HEK293 (cell line): ENCODE results near the gene METTL3.

Experiments
- KLF10 ChIP-seq: fragments of 450-650 bp; IDR thresholded peaks from 2 replicates; pipeline ENCODE4 v1.5.1; 2018; ENCODE audit warnings: missing biosample characterization, mild to moderate bottlenecking, missing genetic modification characterization
- KLF8 ChIP-seq: fragments of 450-650 bp; formaldehyde crosslinking; IDR thresholded peaks from 2 replicates; pipeline ENCODE4 v1.5.1; 2016; ENCODE audit warnings: missing biosample characterization, missing genetic modification characterization
- MYNN ChIP-seq: fragments of 450-650 bp; formaldehyde crosslinking; IDR thresholded peaks from 2 replicates; pipeline ENCODE4 v1.5.1; 2016; ENCODE audit warnings: missing biosample characterization, missing genetic modification characterization, borderline replicate concordance
- OSR2 ChIP-seq: fragments of 450-650 bp; formaldehyde crosslinking; IDR thresholded peaks from 2 replicates; pipeline ENCODE4 v1.5.1; 2016; ENCODE audit warnings: missing biosample characterization, missing genetic modification characterization
- SETDB1 ChIP-seq: IDR thresholded peaks from one replicate; pipeline ENCODE4 v1.6.1; 2017; ENCODE audit warnings: mild to moderate bottlenecking, low read length, moderate library complexity, mixed read lengths; ENCODE audit not compliant: insufficient read length
- YY1 ChIP-seq: fragments of 450-650 bp; formaldehyde crosslinking; IDR thresholded peaks from 2 replicates; pipeline ENCODE4 v1.5.1; 2018; ENCODE audit warnings: missing biosample characterization, missing genetic modification characterization
- ZFP37 ChIP-seq: fragments of 450-650 bp; formaldehyde crosslinking; IDR thresholded peaks from 2 replicates; pipeline ENCODE4 v1.5.1; 2016; ENCODE audit warnings: missing biosample characterization, missing genetic modification characterization
- ZFP41 ChIP-seq: fragments of 450-650 bp; formaldehyde crosslinking; IDR thresholded peaks from 2 replicates; pipeline ENCODE4 v1.5.1; 2016; ENCODE audit warnings: missing biosample characterization, missing genetic modification characterization, borderline replicate concordance
- ZNF184 ChIP-seq: fragments of 450-650 bp; IDR thresholded peaks from 2 replicates; pipeline ENCODE4 v1.5.1; 2018; ENCODE audit warnings: missing biosample characterization, mild to moderate bottlenecking, missing genetic modification characterization
- ZNF202 ChIP-seq: fragments of 450-650 bp; formaldehyde crosslinking; IDR thresholded peaks from 2 replicates; pipeline ENCODE4 v1.5.1; 2016; ENCODE audit warnings: missing biosample characterization, missing genetic modification characterization, borderline replicate concordance
- ZNF214 ChIP-seq: fragments of 450-650 bp; formaldehyde crosslinking; IDR thresholded peaks from 2 replicates; pipeline ENCODE4 v1.5.1; 2017; ENCODE audit warnings: missing biosample characterization, mild to moderate bottlenecking, missing genetic modification characterization, borderline replicate concordance
- ZNF335 ChIP-seq: fragments of 450-650 bp; formaldehyde crosslinking; conservative IDR thresholded peaks from 2 replicates; pipeline ENCODE4 v1.5.1; 2016; ENCODE audit warnings: missing biosample characterization, missing genetic modification characterization
- ZNF366 ChIP-seq: fragments of 450-650 bp; formaldehyde crosslinking; conservative IDR thresholded peaks from 2 replicates; pipeline ENCODE4 v1.5.1; 2016; ENCODE audit warnings: missing biosample characterization, missing genetic modification characterization
- ZNF473 ChIP-seq: fragments of 450-650 bp; formaldehyde crosslinking; IDR thresholded peaks from 2 replicates; pipeline ENCODE4 v1.5.1; 2017; ENCODE audit warnings: missing biosample characterization, missing genetic modification characterization
- ZNF660 ChIP-seq: fragments of 450-650 bp; IDR thresholded peaks from 2 replicates; pipeline ENCODE4 v1.5.1; 2018; ENCODE audit warnings: missing biosample characterization, mild to moderate bottlenecking, missing genetic modification characterization
- ZNF792 ChIP-seq: fragments of 450-650 bp; formaldehyde crosslinking; IDR thresholded peaks from 2 replicates; pipeline ENCODE4 v1.5.1; 2016; ENCODE audit warnings: missing biosample characterization, missing genetic modification characterization
- TF ChIP-seq, protein P1 (sequence below): fragments of 450-650 bp; formaldehyde crosslinking; conservative IDR thresholded peaks from 2 replicates; pipeline ENCODE4 v1.5.1; 2016; ENCODE audit warnings: low read depth, missing biosample characterization, missing genetic modification characterization
- TF ChIP-seq, protein P2 (sequence below): IDR thresholded peaks from 2 replicates; pipeline ENCODE4 v1.6.1; 2011; ENCODE audit warnings: mild to moderate bottlenecking, low read depth, low read length, borderline replicate concordance
- TF ChIP-seq, protein P3 (sequence below): fragments of 450-650 bp; formaldehyde crosslinking; optimal IDR thresholded peaks from 2 replicates; pipeline ENCODE3; 2016; ENCODE audit warnings: missing biosample characterization, mild to moderate bottlenecking, missing genetic modification characterization
- TF ChIP-seq, protein P4 (sequence below): fragments of 450-650 bp; formaldehyde crosslinking; IDR thresholded peaks from 2 replicates; pipeline ENCODE4 v1.5.1; 2016; ENCODE audit warnings: missing biosample characterization, missing genetic modification characterization
- TF ChIP-seq, protein P5 (sequence below): fragments of 450-650 bp; formaldehyde crosslinking; IDR thresholded peaks from 2 replicates; pipeline ENCODE4 v1.5.1; 2016; ENCODE audit warnings: missing biosample characterization, missing genetic modification characterization
- TF ChIP-seq, protein P6 (sequence below): fragments of 450-650 bp; formaldehyde crosslinking; IDR thresholded peaks from 2 replicates; pipeline ENCODE4 v1.5.1; 2016; ENCODE audit warnings: missing biosample characterization, missing genetic modification characterization
- TF ChIP-seq, protein P7 (sequence below): fragments of 450-650 bp; formaldehyde crosslinking; IDR thresholded peaks from 2 replicates; pipeline ENCODE4 v1.5.1; 2016; ENCODE audit warnings: missing biosample characterization, missing genetic modification characterization

The METTL3 gene

DNA sequence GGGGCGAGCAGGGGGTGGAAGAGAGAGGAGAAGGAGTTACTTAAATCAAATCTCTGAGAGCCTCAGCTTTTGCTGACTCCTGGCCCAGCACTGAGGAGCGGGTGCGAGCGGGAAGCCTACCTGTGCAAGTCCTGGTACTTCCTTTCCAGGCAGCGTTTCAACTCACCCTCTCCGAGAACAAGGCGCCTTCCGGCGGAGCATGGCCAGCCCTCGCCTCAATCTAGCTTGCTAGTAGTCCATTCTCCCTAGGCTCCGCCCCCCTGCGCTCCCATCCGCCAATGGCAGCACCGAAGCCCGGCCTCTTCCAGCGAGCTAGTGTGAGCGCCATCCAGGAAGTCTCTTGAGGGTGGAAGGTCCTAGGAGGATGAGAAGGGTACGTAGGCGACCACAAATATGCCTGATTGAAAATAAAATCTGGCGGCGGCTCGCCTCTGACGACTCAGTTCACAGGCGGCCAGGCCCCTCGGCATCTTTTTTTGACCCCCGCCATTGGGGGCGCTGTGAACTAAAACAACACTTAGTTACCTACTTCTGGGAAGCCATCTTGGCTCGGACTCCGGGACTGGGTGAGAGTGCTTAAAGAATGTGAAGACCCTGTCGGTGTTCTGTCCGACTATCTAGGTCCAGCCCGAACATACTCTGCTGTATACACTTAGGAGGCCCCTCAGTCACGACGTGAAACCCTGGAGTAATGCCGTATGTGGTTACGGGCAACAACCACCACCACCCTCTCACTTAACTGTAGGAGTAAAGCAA, 55.0 kb downstream of the METTL3 start, which contains the start of gene CHD8 (continued):
- TF ChIP-seq, protein P1, sequence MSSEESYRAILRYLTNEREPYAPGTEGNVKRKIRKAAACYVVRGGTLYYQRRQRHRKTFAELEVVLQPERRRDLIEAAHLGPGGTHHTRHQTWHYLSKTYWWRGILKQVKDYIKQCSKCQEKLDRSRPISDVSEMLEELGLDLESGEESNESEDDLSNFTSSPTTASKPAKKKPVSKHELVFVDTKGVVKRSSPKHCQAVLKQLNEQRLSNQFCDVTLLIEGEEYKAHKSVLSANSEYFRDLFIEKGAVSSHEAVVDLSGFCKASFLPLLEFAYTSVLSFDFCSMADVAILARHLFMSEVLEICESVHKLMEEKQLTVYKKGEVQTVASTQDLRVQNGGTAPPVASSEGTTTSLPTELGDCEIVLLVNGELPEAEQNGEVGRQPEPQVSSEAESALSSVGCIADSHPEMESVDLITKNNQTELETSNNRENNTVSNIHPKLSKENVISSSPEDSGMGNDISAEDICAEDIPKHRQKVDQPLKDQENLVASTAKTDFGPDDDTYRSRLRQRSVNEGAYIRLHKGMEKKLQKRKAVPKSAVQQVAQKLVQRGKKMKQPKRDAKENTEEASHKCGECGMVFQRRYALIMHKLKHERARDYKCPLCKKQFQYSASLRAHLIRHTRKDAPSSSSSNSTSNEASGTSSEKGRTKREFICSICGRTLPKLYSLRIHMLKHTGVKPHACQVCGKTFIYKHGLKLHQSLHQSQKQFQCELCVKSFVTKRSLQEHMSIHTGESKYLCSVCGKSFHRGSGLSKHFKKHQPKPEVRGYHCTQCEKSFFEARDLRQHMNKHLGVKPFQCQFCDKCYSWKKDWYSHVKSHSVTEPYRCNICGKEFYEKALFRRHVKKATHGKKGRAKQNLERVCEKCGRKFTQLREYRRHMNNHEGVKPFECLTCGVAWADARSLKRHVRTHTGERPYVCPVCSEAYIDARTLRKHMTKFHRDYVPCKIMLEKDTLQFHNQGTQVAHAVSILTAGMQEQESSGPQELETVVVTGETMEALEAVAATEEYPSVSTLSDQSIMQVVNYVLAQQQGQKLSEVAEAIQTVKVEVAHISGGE (tag by site-specific recombination): peak; percentile 73
- TF ChIP-seq, protein P2, sequence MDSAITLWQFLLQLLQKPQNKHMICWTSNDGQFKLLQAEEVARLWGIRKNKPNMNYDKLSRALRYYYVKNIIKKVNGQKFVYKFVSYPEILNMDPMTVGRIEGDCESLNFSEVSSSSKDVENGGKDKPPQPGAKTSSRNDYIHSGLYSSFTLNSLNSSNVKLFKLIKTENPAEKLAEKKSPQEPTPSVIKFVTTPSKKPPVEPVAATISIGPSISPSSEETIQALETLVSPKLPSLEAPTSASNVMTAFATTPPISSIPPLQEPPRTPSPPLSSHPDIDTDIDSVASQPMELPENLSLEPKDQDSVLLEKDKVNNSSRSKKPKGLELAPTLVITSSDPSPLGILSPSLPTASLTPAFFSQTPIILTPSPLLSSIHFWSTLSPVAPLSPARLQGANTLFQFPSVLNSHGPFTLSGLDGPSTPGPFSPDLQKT: no peak
- no peak for TF ChIP-seq ZFP41 (tag by site-specific recombination)
- no peak for TF ChIP-seq ZNF473 (tag by site-specific recombination)
- no peak for TF ChIP-seq SETDB1
- TF ChIP-seq ZNF214 (tag by site-specific recombination): no peak
- TF ChIP-seq ZNF202 (tag by site-specific recombination): no peak
- TF ChIP-seq ZNF335 (tag by site-specific recombination): peak; percentile 93
- TF ChIP-seq, protein P3, sequence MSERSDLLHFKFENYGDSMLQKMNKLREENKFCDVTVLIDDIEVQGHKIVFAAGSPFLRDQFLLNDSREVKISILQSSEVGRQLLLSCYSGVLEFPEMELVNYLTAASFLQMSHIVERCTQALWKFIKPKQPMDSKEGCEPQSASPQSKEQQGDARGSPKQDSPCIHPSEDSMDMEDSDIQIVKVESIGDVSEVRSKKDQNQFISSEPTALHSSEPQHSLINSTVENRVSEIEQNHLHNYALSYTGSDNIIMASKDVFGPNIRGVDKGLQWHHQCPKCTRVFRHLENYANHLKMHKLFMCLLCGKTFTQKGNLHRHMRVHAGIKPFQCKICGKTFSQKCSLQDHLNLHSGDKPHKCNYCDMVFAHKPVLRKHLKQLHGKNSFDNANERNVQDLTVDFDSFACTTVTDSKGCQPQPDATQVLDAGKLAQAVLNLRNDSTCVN (tag by site-specific recombination): peak; percentile 36
- TF ChIP-seq, protein P4, sequence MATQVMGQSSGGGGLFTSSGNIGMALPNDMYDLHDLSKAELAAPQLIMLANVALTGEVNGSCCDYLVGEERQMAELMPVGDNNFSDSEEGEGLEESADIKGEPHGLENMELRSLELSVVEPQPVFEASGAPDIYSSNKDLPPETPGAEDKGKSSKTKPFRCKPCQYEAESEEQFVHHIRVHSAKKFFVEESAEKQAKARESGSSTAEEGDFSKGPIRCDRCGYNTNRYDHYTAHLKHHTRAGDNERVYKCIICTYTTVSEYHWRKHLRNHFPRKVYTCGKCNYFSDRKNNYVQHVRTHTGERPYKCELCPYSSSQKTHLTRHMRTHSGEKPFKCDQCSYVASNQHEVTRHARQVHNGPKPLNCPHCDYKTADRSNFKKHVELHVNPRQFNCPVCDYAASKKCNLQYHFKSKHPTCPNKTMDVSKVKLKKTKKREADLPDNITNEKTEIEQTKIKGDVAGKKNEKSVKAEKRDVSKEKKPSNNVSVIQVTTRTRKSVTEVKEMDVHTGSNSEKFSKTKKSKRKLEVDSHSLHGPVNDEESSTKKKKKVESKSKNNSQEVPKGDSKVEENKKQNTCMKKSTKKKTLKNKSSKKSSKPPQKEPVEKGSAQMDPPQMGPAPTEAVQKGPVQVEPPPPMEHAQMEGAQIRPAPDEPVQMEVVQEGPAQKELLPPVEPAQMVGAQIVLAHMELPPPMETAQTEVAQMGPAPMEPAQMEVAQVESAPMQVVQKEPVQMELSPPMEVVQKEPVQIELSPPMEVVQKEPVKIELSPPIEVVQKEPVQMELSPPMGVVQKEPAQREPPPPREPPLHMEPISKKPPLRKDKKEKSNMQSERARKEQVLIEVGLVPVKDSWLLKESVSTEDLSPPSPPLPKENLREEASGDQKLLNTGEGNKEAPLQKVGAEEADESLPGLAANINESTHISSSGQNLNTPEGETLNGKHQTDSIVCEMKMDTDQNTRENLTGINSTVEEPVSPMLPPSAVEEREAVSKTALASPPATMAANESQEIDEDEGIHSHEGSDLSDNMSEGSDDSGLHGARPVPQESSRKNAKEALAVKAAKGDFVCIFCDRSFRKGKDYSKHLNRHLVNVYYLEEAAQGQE (tag by site-specific recombination): peak; percentile 39; the same call in 1 of the 2 replicates
- TF ChIP-seq, protein P5, sequence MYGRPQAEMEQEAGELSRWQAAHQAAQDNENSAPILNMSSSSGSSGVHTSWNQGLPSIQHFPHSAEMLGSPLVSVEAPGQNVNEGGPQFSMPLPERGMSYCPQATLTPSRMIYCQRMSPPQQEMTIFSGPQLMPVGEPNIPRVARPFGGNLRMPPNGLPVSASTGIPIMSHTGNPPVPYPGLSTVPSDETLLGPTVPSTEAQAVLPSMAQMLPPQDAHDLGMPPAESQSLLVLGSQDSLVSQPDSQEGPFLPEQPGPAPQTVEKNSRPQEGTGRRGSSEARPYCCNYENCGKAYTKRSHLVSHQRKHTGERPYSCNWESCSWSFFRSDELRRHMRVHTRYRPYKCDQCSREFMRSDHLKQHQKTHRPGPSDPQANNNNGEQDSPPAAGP (tag by site-specific recombination): 0 out of 2 replicates have a peak, but pooled peaks have one; percentile 4
- TF ChIP-seq KLF10 (tag by site-specific recombination): peak; percentile 56
- TF ChIP-seq MYNN (tag by site-specific recombination): no peak
- no peak for TF ChIP-seq ZNF792 (tag by site-specific recombination)
- TF ChIP-seq, protein P6, sequence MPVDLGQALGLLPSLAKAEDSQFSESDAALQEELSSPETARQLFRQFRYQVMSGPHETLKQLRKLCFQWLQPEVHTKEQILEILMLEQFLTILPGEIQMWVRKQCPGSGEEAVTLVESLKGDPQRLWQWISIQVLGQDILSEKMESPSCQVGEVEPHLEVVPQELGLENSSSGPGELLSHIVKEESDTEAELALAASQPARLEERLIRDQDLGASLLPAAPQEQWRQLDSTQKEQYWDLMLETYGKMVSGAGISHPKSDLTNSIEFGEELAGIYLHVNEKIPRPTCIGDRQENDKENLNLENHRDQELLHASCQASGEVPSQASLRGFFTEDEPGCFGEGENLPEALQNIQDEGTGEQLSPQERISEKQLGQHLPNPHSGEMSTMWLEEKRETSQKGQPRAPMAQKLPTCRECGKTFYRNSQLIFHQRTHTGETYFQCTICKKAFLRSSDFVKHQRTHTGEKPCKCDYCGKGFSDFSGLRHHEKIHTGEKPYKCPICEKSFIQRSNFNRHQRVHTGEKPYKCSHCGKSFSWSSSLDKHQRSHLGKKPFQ (tag by site-specific recombination): peak; percentile 64; the same call in 1 of the 2 replicates
- TF ChIP-seq, protein P7, sequence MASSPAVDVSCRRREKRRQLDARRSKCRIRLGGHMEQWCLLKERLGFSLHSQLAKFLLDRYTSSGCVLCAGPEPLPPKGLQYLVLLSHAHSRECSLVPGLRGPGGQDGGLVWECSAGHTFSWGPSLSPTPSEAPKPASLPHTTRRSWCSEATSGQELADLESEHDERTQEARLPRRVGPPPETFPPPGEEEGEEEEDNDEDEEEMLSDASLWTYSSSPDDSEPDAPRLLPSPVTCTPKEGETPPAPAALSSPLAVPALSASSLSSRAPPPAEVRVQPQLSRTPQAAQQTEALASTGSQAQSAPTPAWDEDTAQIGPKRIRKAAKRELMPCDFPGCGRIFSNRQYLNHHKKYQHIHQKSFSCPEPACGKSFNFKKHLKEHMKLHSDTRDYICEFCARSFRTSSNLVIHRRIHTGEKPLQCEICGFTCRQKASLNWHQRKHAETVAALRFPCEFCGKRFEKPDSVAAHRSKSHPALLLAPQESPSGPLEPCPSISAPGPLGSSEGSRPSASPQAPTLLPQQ (tag by site-specific recombination): 0 out of 2 replicates have a peak, but pooled peaks have one; percentile 24
- peak; percentile 62; the same call in 1 of the 2 replicates for TF ChIP-seq ZNF660
- TF ChIP-seq OSR2 (tag by site-specific recombination): no peak
- TF ChIP-seq KLF8 (tag by site-specific recombination): 0 out of 2 replicates have a peak, but pooled peaks have one; percentile 22
- TF ChIP-seq ZFP37 (tag by site-specific recombination): no peak
- TF ChIP-seq ZNF366 (tag by site-specific recombination): 0 out of 2 replicates have a peak, but pooled peaks have one; percentile 29
- peak; percentile 29; the same call in 1 of the 2 replicates for TF ChIP-seq ZNF184
- TF ChIP-seq YY1: peak; percentile 85
